Kidney tubule cell (primary cell): ENCODE data around the gene NKX6-2.

Source experiments
- DNase-seq: peaks from one replicate; pipeline ENCODE4 v3.0.0-alpha.2; 2018; ENCODE audit warnings: low spot score

NKX6-2 gene

GRCh38 chr10:132738454-132739224 is 47.3 kb downstream of the NKX6-2 start:
- DNase-seq: no peak

GRCh38 chr10:132737390-132738048 is 48.4 kb downstream of the NKX6-2 start:
- no peak for DNase-seq

GRCh38 chr10:132735923-132736391 is 50.0 kb downstream of the NKX6-2 start:
- DNase-seq: no peak

GRCh38 chr10:132735341-132735775 is 50.6 kb downstream of the NKX6-2 start:
- no peak for DNase-seq

GRCh38 chr10:132733926-132734325 is 52.0 kb downstream of the NKX6-2 start:
- DNase-seq: no peak
